Fibroblast of lung (primary cell): ENCODE measurements around the gene MMP20. TPM values are rescaled to one million over a fixed set of nuclear protein-coding genes. Genes with fewer than 3 reads are reported as not detected.
A peak's percentile ranks its signal among the peaks of the same experiment; 100 is the strongest.

Source experiments
- DNase-seq, 2 donors: peaks; one replicate each; pipeline versions ENCODE4 v3.0.0 to v3.0.0-alpha.2; 2010; ENCODE audit warnings: low read depth in 2 of 2
- H2AFZ ChIP-seq: 2 replicates; pipeline ENCODE4 v1.5.1; 2012; ENCODE audit warnings: low read length, control low read depth, inconsistent platforms
- H3K27ac ChIP-seq: 2 replicates; pipeline ENCODE4 v1.5.1; 2011; ENCODE audit warnings: low read length, control low read depth; ENCODE audit not compliant: insufficient read depth
- H3K27me3 ChIP-seq: 2 replicates; pipeline ENCODE4 v1.5.1; 2011; ENCODE audit warnings: mild to moderate bottlenecking, low read length; ENCODE audit not compliant: control insufficient read depth, insufficient read depth
- H3K36me3 ChIP-seq: 2 replicates; pipeline ENCODE4 v1.5.1; 2011; ENCODE audit warnings: low read length; ENCODE audit not compliant: control insufficient read depth, insufficient read depth
- H3K4me1 ChIP-seq: 2 replicates; pipeline ENCODE4 v1.5.1; 2011; ENCODE audit warnings: low read length; ENCODE audit not compliant: control insufficient read depth, insufficient read depth; ENCODE audit errors: extremely low read depth
- H3K4me2 ChIP-seq: 2 replicates; pipeline ENCODE4 v1.5.1; 2011; ENCODE audit warnings: low read length, control low read depth; ENCODE audit not compliant: insufficient read depth; ENCODE audit errors: extremely low read depth
- H3K4me3 ChIP-seq, 4 experiments: fragments of 200-600 bp in 1 of 4; sonication (generic) in 1 of 4; replicated peaks in 1 of 4; 2 replicates each; pipeline ENCODE4 v1.5.1; 2011 to 2016; ENCODE audit warnings: low read length in 4 of 4, low read depth in 3 of 4, mild to moderate bottlenecking in 3 of 4, control low read depth in 2 of 4, inconsistent platforms in 1 of 4, mixed read lengths in 1 of 4; ENCODE audit not compliant: insufficient read depth in 1 of 4; ENCODE audit errors: control extremely low read depth in 1 of 4
- H3K79me2 ChIP-seq: 2 replicates; pipeline ENCODE4 v1.5.1; 2012; ENCODE audit warnings: mild to moderate bottlenecking, low read length, inconsistent platforms; ENCODE audit not compliant: control insufficient read depth, insufficient read depth
- H3K9ac ChIP-seq: 2 replicates; pipeline ENCODE4 v1.5.1; 2011; ENCODE audit warnings: mild to moderate bottlenecking, low read length, control low read depth; ENCODE audit not compliant: insufficient read depth
- H3K9me3 ChIP-seq: 2 replicates; pipeline ENCODE4 v1.5.1; 2012; ENCODE audit warnings: low read depth, low read length; ENCODE audit not compliant: control insufficient read depth, insufficient read depth
- H4K20me1 ChIP-seq: 2 replicates; pipeline ENCODE4 v1.5.1; 2011; ENCODE audit warnings: low read length; ENCODE audit not compliant: control insufficient read depth, insufficient read depth; ENCODE audit errors: extremely low read depth
- CTCF ChIP-seq, 2 donors: IDR thresholded peaks in 1 of 2; conservative IDR thresholded peaks in 1 of 2; 1 replicate in 1 of 2; 2 replicates in 1 of 2; pipeline ENCODE4 v1.5.1; 2011 to 2012; ENCODE audit warnings: low read length in 2 of 2, control low read depth in 1 of 2, inconsistent platforms in 1 of 2, low read depth in 1 of 2, mild to moderate bottlenecking in 1 of 2
- EZH2 ChIP-seq: IDR thresholded peaks from 2 replicates; pipeline ENCODE4 v1.5.1; 2012; ENCODE audit warnings: low read length, control low read depth, mild to moderate bottlenecking; ENCODE audit errors: missing control alignments
- polyA plus RNA-seq, 2 donors: library from polyadenylated mRNA; depleted of rRNA in 1 of 2; stranded (reverse) in 1 of 2; unstranded in 1 of 2; fragments of >200 nt; gene quantifications; 2 replicates each; pipeline ENCODE4 v1.2.1, GENCODE V29; 2011 to 2012; ENCODE audit warnings: missing spikeins in 1 of 2
- total RNA-seq: library from RNA; depleted of rRNA; stranded (reverse); fragments of >200 nt; gene quantifications from 2 replicates; pipeline ENCODE4 v1.2.1, GENCODE V29; 2014

MMP20 gene
- total and polyA plus RNA-seq, 2 donors (not counting 1 experiment from before 2014, with no cell fraction given): not detected

- Histone ChIP-seq H3K9me3 (no peaks in the 10 kb centered on the region), H2AFZ (no peak overlapping the region), H3K4me2 (no peak overlapping the region), H3K4me1 (peaks cover 16% of the 10 kb centered on the region), H3K9ac (no peak overlapping the region), H3K4me3 (no peak overlapping the region), H3K27me3 (no peaks in the 10 kb centered on the region), H3K36me3 (no peaks in the 10 kb centered on the region), H3K79me2 (no peaks in the 10 kb centered on the region), H4K20me1 (no peaks in the 10 kb centered on the region), H3K27ac (no peak overlapping the region)
- TF ChIP-seq EZH2 (no peak), CTCF (conservative IDR thresholded peaks at IDR 0.05 in 1 of 2, IDR thresholded peaks at IDR 0.05 in 1 of 2; ENCODE audit: low read depth in 1 of 2, low read length in 2 of 2) (no peak)
- no peak for DNase-seq
Measured at GRCh38 chr11:102598272-102598671, 26.9 kb downstream of the MMP20 start.

- Histone ChIP-seq H3K36me3 (no peaks in the 10 kb centered on the region), H3K9ac (no peak overlapping the region), H3K4me1 (peaks cover 13% of the 10 kb centered on the region), H4K20me1 (no peaks in the 10 kb centered on the region), H3K9me3 (no peaks in the 10 kb centered on the region), H3K4me2 (no peak overlapping the region), H3K27ac (no peak overlapping the region), H3K4me3 (no peak overlapping the region), H3K79me2 (no peaks in the 10 kb centered on the region), H3K27me3 (no peaks in the 10 kb centered on the region), H2AFZ (no peak overlapping the region)
- DNase-seq: no peak
- TF ChIP-seq CTCF (conservative IDR thresholded peaks at IDR 0.05 in 1 of 2, IDR thresholded peaks at IDR 0.05 in 1 of 2; ENCODE audit: low read depth in 1 of 2, low read length in 2 of 2) (no peak), EZH2 (no peak)
Measured at GRCh38 chr11:102596578-102596977, 28.6 kb downstream of the MMP20 start.

- no peaks in the 10 kb centered on the region for H3K4me1 ChIP-seq
- H3K9me3 ChIP-seq: no peaks in the 10 kb centered on the region
- no peaks in the 10 kb centered on the region for H3K79me2 ChIP-seq
- peak; percentile 46 to 75 for TF ChIP-seq CTCF (conservative IDR thresholded peaks at IDR 0.05 in 1 of 2, IDR thresholded peaks at IDR 0.05 in 1 of 2; ENCODE audit: low read depth in 1 of 2, low read length in 2 of 2)
- TF ChIP-seq EZH2: no peak
- H2AFZ ChIP-seq: no peak overlapping the region
- H3K27me3 ChIP-seq: no peaks in the 10 kb centered on the region
- no peak overlapping the region for H3K4me3 ChIP-seq
- H3K36me3 ChIP-seq: no peaks in the 10 kb centered on the region
- no peak overlapping the region for H3K9ac ChIP-seq
- no peak overlapping the region for H3K27ac ChIP-seq
- no peak overlapping the region for H3K4me2 ChIP-seq
- no peaks in the 10 kb centered on the region for H4K20me1 ChIP-seq
- peak; percentile 26 to 33 for DNase-seq
Measured at GRCh38 chr11:102592634-102593581, 32.2 kb downstream of the MMP20 start.
